GM12873 (cell line): ENCODE data around the gene MLLT6.

ENCODE experiments used
- CTCF ChIP-seq: IDR thresholded peaks from 2 replicates; pipeline ENCODE4 v1.5.1; 2012; ENCODE audit warnings: low read depth, mild to moderate bottlenecking, moderate library complexity, low read length, control low read depth; ENCODE audit not compliant: insufficient read depth; ENCODE audit errors: missing control alignments

Gene MLLT6

GRCh38 chr17:38732376-38733281 is 27.6 kb downstream of the MLLT6 start:
- no peak for TF ChIP-seq CTCF

GRCh38 chr17:38733282-38733981 is 28.4 kb downstream of the MLLT6 start:
- no peak for TF ChIP-seq CTCF

GRCh38 chr17:38733982-38734973 is 29.2 kb downstream of the MLLT6 start:
- peak; percentile 51 for TF ChIP-seq CTCF

GRCh38 chr17:38735161-38735997 is 30.3 kb downstream of the MLLT6 start:
- peak; percentile 97 for TF ChIP-seq CTCF

GRCh38 chr17:38738007-38738662 is 33.1 kb downstream of the MLLT6 start:
- TF ChIP-seq CTCF: no peak

GRCh38 chr17:38738686-38739085 is 33.6 kb downstream of the MLLT6 start:
- TF ChIP-seq CTCF: no peak
